GM19240 (cell line): Measurements from ENCODE around the gene ATP5F1B.

Experiments used
- DNase-seq: peaks from one replicate; pipeline ENCODE4 v3.0.0; 2011; ENCODE audit warnings: low spot score; ENCODE audit not compliant: insufficient read length

ATP5F1B gene

DNA sequence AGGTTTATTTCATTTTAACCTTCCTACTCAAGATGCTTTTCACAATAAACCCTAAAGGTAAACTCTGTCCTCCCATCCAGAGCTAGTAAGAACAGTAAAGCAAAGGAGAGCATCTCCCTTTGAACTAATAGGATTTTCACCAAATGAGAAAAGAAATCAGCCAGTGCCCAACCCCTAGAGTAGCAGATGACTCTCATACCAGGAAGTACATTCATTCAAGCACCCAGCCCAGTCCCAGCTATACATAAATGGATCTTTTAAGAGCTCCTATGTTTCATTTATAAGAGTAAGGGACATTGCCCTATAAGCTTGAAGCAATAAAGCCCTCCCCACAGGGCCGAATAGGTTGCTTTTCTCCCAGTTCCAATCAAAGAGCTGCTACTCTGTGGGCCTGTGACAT is 23.2 kb downstream of the ATP5F1B start:
- DNase-seq = no peak

DNA sequence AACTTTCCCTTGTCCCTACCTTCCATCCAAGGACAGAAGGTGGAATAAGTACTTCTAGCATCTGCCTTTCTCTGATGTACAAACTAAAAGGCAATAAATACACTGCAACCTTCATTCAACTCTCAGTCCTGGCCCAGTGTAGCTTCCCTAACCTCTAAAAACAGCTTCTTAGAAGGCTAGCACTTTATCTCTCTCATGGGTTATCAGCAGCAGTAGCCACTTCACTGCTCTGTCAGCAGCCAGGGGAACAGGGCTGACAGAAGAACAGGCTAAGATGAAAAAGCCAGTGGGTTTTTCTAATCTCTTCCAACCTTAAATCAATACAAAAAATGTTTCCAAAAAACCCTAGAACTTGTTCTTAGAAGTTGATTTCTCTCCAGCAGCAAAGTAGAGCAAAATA is 28.9 kb downstream of the ATP5F1B start:
- DNase-seq = no peak

DNA sequence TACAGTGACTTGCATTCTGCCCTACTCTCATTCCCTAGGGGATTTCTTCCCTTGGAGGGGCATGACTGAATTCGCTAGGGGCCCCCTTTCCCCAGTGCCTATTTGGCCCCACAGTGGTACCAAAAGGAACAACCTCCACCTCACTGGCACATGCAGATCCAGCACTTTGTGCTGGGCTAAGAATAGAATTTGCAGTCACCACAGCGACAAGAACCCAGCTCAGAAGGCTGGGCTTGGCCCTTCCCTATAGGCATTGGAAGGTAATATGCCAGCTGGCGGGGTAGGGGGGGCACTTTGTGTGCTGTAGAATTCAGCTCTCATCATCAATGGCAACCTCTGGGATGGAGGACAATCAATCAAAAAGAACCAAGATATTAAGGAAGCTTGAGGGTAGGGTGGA is 29.5 kb downstream of the ATP5F1B start:
- no peak for DNase-seq

DNA sequence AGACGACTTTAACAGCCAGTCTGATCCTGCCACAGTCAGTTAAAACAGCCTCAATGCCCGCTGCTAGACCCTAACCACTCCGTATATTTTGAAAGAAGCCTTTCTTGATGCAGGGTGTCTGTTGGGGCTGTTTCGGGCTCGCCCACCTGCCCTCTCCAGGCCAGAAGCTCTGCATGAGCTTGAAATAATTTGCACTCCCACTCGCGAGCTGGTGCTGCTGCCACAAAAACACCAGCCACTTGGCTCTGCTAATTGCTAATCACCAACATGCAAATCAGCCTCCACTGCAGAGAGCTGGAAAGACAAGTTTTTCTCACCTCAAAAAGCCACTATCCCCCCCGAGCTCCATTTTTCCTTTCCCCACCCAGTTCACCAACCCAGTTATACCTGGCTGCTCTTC is 31.2 kb downstream of the ATP5F1B start:
- DNase-seq = no peak

DNA sequence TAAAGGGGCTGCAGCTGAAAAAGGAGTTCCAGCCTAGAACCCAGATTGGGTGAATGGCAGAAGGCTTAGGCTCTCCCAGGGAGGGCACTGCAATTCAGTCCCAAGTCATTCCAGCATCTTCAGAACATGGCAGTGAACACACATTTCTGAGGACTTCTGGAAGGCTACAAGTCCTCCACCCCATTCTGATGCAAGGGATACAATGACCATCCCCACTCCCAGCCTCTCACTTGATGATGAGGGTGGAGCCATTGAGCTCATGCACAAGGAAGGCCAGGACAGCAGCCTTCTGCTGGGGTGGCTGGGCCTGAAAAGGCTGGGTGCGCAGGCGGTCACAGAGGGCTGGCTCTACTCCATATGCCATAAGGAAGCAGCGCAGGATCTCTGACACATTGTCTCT is 41.4 kb downstream of the ATP5F1B start:
- no peak for DNase-seq

DNA sequence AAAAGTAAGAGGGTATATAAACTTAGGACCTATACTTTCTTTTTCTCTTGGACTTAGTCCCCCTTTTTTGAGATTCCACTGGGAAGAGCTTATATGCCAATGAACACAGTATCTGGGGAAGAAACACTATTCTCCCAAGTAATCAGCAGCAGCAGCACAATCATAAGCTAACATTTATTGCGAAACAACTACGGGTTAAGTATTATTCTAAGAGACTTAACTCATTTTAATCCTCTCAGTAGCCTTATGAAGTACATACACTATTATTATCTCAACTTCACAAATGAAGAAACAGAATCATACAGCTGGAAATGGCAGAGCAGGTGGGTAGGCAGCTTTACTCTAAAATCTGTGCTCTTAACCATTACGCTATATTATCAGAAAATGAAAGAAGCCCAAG is 43.5 kb downstream of the ATP5F1B start:
- no peak for DNase-seq

DNA sequence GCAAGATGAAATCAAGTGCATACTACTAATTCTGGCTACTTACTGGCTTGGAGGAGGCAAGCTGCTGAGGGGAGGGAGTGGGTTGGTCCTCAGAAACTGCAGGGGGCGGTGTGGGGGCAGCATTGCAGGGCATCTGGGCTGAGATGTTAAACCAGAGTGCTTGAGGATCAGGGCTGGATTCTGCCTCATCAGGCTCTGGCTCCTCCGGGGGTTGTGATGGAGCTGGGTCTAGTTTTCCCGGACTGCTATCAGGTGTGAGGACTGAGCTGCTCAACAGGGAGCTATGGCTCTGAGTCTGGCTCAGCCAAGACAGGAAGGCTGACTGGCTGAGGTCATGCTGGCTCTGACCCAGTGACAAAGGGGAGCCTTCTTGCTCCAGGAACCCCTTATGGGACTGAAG is 44.3 kb downstream of the ATP5F1B start:
- no peak for DNase-seq

DNA sequence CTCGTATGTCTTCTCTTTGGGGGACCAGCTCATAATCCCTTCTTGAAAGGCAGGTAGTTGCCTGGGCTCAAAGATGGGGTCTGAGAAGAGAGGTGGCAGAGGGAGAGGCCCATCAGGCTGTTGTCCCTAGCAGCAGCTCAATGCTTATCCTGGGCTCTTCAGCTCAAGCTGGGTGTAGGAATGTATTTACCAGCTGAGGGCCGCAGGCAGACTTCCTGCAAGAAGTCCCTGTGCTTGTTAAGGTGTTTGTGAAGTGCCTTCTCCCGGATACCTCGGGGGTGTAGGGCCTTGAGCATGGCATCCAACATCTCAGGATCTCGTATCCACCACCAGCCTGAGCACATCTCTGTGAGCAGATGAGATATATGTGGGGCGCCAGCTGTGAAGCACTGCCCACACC is 45.0 kb downstream of the ATP5F1B start:
- DNase-seq = no peak

DNA sequence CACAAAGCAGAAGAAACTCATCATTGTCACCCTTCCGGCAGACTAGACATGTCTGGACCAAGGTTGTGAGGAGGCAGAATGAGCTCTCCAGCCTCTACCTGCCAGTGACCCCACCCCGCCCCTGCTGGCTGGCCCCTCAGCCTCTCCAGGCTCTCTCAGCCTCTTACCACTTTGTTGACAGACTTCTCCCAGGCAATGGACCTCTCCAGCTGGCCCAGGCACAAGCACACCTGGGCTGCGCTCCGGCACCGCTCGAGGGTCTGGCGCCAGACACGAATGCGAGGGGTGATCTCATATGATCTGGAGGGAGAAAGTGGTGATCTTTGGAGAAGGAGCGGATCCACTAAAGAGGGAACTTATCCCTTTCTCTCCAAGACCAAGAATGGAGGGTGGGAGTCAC is 46.0 kb downstream of the ATP5F1B start:
- DNase-seq = no peak

DNA sequence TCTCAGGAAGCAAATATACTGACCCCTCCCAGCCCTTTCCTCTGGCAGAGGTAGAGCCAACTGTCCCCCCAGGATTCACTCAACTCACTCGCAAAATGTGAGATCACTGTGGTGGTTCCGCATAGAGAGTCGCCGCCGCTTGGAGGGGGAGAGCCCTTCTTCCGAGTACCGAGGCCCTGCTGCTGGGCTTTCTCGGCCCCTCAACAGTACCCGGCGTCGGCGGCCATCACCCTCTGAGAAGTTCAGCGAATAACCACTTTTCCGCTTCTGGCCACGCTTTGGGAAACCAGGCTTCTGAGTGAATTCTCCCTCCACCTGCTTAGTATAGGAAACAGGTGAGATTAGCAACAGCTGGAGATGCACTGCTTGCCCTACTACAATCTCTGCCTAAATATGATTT is 46.7 kb downstream of the ATP5F1B start:
- no peak for DNase-seq

DNA sequence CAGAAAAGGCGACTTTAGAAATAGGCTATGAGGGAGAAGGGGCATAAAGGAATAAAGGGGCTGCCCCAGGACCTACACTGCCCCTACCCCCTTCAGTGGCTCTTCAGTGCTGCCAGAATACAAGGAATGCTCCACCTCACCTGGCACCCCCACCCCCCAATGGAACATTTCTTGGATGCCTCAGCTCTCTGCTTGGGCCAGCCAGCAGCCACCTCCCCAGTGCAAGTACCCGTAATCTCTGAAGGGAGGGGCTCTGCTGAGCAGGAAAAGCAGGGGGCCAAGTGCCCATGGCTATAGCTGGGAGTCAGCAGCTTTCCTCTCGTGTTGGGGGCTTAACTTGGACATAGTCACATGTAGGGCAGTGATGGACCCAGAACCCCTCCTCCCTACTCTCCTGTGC is 49.0 kb downstream of the ATP5F1B start:
- DNase-seq = no peak

DNA sequence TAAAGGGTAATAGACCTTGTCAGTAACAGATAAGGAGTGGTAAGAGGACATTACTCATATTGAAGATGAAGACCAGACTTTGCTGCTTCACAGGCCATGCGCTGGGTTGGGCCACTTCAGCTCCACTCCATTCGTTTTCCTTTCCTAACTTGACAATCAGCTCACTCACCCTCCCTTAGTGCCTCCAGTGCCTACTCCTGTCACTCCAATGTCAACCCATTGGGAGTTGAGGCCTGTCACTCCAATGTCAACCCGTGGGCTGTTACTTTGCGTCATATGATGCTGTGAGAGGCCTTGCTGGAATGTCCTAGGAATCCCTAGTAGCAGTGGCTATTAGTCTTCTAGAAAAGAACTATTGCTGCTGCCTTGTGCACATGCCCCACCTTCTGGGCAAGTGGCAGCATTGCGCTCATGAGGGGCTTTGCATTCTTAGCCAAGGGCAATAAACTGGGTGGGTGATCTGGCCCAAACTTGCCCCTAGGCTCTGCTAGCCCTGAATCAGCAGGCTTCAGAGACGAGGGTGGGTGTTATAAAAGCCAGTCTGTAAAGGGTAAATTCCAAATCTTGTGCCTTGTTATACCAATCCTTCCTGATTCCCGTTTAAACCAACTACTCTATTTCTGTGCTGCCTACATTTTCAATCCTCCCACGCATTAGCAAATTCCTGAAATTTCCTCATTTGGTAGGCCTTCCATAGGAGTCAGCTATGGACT is 51.7 kb downstream of the ATP5F1B start:
- DNase-seq = peak; percentile 61

DNA sequence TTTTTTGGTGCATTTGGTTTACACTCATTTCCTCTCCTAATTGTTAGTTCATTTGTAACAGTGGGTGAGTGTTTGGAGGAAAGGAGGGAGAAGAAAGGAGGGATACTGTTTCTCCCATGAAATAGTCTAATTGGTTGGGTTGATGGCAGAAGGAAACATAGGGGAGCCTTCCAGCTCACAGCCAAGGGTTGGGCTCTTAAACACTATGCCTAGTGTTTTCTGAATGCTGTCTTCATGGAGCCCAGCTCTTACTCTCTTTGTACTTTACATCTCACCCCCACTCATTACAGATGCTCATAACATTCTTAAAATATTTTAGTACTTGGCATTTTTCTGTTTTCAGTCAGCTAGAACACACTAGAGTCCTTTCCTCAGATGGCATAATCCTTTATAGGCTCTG is 53.8 kb downstream of the ATP5F1B start:
- DNase-seq = no peak

DNA sequence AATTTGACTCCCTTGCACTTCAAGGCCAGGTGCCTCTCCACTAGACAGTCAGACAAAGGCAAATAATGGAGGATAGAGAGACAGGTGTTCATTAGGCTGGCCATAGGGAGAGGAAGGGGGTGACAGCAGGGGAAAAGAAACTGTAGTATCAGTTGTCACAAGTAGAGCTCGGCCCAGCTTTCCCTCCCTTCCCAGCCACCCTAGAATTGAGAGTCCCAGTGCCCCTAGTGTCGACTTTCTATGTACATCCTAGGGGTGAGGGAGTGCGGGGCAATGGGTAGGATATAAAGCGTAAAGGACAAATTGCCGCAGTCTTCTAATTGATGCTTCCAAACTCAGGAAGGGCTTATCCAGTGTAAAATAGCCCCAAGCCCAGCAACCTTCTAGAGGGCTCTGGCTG is 54.7 kb downstream of the ATP5F1B start:
- no peak for DNase-seq

DNA sequence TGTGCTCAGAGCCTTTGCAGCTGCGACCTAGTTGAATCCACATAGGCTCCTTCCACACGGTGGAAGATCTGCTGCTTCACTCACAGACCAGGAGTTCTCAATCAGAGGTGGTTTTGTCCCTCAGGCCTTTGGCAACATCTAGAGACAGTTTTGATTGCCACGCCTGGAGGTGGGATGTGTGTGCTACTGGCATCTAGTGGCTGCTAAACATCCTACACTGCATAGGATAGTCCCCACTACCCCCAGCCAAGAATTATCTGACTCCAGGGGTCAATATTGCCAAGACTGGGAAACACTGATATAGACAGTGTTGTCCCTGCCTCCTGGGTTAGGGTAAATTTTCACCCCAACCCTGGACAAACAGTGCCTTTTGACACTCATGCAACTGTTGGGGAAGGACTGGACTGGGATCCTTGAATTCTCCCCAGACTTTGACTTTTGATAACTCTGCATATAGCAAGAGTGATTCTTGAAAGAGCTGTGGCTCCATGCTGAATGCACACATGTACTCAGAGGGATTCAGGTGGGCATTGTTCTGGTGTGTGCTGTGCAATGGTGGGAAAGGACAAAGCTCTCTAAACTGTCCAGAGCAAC is 55.5 kb downstream of the ATP5F1B start:
- no peak for DNase-seq

DNA sequence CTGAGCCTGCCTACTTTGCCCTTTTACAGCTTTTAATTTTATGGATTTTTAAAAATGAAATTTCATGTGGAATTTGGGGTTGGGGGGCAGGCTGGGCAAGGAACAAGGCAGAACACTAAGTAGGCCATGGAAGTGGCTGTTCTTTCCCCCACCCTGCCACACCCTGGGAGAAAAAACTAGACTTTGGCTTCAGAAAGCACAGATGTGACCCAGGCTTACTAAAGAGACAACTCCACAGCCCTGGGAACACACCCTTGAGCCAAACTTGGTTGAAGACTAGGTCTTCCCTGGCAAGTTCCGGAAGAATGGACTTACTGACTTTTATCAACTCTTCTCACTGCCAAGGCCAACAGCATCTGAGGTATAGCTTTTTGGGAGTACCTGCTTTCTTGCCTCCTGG is 56.0 kb downstream of the ATP5F1B start:
- no peak for DNase-seq
